HG03571 (cell line): Measurements from ENCODE around the gene PRIM2.
"Not testable (repeated sequence)": the region's sequence is repeated elsewhere in the genome, so short reads cannot be mapped to it uniquely, and the experiment has no call there.

Experiments
- ATAC-seq: cut with Tn5 transposase; IDR thresholded peaks from one replicate; pipeline ENCODE4 v1.9.1; 2021; ENCODE audit not compliant: unreplicated experiment

PRIM2 gene

DNA sequence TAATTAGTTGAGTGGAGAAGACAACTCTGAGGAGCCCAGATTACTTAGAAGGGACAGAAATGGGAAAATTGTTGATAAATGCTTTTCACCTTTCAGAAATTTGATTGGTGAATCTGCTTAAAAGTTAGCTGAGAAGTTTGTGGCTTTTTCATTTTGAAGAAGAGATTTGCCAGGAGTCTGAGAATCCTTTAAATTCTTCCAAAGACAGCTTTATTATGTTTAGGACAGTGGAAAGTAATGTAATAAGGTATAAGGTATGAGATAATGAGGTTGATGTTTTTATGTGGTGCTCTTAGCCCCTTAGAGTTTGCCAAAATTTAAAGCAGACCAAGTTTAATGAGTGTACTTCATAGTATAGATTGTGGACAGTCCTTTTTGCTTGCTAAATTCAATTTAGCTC is 42.3 kb downstream of the PRIM2 start:
- ATAC-seq, result not testable (repeated sequence)

DNA sequence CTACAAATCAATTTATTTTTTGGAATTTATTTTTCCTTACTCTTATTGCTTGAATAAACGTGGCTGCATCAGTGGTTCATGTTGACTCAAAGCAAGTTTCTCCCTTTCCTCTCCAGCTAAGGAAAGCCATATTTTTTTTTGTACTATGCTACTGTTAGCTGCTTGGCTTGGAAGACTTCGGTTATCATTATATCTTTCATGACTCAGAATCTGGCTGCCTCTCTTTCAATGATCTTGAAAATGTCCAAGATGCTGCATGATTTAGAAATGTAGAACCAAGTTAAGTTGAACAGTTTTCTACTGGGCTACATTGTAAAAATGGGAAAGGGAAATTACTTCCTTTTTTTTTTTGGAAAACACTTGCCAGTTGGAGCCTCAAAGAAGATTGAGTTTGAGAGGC is 44.9 kb downstream of the PRIM2 start:
- ATAC-seq, result not testable (repeated sequence)

DNA sequence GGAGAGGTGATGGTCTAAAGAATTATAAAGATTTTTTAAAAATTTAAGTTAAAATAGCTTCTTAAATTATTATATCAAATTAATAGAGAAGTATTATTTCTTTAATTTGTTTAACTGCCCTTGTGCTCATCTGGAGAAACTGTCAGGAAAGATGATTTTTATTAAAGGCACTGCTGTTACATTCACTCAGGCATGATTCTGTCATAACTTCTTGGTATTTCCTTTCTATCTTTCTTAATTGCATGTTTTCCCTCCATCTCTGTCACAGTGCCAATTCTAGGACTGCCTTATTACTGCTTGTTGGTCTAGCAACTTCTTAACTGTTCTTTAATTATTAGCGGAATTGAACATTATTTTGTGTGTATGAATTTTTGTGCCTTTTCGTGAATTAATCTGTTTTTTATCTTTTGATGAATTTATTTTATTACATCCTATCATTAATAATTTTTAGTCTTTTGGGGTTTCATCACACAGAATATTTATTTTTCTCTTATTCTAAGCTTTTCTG is 47.7 kb downstream of the PRIM2 start:
- not testable (repeated sequence) for ATAC-seq

DNA sequence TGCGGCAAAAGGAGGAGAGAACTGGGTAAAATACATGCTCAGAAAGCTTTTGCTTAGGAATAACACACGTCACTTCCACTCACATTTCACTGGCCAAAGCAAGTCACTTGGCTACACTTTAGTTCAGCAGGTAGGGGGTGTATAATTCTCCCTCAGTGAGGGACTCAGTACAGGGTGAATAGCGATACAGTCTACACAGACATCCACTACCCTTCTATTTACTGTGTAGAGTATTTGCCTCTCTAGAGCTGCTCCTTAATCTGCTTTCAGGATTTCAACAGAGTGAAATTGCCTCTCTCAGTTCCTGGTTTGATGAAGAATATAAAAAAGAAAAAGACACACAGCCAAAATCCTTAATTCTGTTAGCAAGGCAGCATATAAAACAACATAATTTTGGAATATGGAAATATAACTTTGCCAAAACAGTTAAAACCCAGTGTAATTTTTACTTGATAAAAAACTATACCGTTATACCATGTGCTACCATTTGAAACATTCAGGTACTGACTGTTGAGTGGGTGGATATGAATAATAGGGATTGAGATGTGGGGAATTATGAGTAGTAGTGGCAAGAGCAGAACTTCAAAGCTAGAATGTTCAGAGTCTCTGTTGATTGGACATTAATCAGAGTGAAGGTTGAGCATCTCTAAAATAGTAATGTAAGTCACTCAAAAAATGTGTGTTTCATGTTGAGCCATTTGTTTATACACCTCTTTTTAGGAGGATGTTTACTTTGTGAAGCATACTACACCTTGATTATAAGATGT is 51.7 kb downstream of the PRIM2 start:
- ATAC-seq, result not testable (repeated sequence)

DNA sequence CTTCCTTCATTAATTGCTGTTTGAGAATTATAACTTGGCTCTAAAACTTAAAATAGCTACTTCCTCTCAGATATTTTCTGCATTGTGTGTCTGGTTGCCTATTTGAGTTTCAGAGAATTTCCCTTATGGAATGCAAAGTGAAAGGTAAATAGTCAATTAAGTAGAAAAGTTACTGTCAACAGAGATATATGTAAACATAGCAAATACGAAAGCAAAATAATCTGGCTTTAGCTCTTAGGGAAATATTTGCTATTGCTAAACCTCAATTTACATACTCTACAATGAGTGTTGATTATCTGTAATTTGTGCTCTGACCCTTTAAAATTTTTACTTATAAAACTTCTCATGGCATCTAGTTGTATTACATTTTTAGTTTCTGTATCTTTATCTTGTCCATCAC is 54.3 kb downstream of the PRIM2 start:
- ATAC-seq, result not testable (repeated sequence)

DNA sequence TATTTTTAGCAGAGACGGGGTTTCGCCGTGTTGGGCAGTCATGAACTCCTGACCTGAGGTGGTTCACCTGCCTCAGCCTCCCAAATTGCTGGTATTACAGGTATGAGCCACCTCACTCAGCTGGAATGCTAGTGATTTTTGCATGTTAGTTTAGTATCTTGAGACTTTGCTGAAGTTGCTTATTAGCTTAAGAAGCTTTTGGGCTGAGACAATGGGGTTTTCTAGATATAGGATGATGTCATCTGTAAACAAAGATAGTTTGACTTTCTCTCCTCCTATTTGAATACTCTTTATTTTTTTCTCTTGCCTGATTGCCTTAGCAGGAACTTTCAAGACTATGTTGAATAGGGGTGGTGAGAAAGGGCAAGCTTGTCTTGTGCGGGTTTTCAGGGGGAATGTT is 57.3 kb downstream of the PRIM2 start:
- not testable (repeated sequence) for ATAC-seq

DNA sequence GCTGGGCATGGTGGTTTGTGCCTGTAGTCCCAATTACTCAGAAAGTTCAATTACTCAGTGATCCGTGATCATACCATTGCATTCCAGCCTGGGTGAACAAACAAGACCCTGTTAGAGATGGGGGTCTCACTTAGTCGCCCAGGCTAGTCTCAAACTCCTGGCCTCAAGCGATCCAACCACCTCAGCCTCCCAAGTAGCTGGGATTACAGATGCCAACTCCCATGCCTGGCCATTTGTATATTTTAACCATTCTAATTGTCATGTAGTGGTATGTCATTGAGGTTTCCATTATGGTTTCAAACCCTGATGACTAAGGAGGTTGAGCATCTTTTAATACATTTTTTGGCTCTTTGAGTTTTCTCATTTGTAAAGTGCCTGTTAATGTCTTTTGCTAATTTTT is 58.7 kb downstream of the PRIM2 start:
- ATAC-seq, result not testable (repeated sequence)

DNA sequence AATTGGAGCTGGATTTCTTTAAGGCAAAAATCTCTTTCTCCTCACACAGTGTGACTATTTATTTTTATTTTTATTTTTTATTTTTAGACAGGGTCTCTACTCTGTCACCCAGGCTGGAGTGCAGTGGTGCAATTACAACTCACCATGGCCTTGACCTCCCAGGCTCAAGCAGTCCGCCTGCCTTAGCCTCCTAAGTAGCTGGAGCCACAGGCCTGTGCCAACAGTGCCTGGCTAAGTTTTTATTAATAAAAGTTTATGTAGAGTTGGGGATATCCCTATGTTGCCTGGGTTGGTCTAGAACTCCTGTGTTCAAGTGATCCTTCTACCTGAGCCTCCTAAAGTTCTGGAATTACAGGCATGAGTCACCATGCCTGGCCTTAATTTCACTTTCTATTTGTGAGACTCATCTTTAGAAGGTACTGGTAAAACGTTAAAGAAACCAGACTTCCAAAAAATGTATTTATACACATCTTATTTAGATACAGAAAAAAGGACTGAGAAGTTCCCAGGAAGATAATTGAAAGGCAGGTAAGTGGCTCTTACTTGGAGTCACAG is 71.7 kb downstream of the PRIM2 start:
- not testable (repeated sequence) for ATAC-seq

DNA sequence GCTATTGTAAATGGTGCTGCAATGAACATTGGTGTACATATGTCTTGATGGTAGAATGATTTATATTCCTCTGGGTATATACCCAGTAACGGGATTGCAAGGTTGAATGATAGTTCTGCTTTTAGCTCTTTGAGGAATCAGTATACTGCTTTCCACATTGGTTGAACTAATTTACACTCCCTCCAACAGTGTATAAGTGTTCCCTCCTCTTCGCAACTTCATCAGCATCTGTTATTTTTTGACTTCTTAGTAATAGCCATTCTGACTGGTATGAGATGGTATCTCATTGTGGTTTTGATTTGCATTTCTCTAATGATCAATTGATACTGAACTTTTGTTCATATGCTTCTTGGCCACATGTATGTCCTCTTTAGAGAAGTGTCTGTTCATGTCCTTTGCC is 73.4 kb downstream of the PRIM2 start:
- not testable (repeated sequence) for ATAC-seq

DNA sequence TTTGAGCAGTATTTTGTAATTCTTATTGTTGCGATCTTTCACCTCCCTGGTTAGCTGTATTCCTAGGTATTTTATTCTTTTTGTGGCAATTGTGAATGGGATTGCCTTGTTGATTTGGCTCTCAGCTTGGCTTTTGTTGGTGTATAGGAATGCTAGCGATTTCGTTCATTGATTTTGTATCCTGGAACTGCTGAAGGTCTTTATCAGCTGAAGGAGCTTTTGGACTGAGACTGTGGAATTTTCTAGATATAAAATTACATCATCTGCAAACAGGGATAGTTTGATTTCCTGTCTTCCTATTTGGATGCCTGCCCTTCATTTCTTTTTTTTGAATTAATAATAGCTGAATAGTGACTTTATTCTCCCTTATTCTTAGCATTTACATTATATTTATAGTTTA is 74.6 kb downstream of the PRIM2 start:
- not testable (repeated sequence) for ATAC-seq

DNA sequence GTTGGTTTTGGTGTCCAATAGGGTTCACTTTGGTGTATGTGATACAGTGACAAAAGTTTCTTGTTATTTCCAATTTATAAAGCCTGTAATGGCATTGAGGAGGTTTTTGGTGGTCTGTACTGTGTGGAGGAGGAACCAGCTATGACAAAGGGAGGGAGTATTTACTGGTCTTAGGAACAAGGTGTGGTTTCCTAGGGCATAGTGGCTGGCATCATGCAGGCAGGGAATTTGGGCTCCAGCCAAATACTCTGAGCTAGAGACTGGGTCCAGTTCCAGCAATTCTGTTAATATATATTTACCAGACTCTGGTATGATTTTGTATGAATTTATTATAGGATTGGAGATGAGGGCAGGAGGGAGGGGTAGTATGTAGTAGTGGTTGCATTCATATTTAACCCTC is 101.9 kb downstream of the PRIM2 start:
- not testable (repeated sequence) for ATAC-seq

DNA sequence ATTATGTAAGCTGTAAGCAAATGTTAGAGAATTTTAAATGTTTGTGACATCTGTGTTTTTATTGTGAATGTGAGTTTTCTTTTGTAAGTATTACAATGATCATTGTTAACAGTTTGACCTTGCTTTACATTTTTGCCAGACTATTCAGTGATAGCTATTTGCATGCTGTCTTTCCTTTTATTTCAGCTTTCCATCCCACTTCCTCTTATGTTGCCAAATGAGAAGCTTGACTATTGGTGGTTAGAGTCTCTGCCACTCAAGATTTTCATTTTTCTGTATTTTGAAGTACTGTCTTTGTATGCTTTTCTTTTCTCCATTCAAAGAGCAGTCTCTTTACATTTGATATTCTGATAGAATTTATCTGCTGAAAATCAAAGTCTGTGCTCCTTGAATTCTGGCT is 104.1 kb downstream of the PRIM2 start:
- ATAC-seq, result peak; percentile 50

DNA sequence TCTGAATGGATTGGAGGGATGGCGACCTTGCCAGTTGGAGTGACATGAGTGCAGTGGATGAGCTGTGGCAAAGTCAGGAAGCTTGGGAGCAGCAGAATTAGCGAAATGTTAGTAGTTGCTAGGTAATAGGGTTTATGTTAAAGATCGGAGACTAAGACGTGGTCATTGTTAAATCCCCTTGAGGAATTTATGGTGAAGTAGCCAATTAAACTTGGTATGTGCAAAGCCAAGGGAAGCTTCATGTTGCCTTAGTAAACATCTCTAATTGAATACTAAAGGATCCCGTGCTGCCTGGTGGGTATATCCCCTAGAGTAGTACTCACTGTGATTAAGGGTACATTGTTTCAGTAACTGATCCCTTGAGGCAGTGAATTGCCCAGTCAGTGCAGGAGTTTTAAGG is 106.0 kb downstream of the PRIM2 start:
- no peak for ATAC-seq

DNA sequence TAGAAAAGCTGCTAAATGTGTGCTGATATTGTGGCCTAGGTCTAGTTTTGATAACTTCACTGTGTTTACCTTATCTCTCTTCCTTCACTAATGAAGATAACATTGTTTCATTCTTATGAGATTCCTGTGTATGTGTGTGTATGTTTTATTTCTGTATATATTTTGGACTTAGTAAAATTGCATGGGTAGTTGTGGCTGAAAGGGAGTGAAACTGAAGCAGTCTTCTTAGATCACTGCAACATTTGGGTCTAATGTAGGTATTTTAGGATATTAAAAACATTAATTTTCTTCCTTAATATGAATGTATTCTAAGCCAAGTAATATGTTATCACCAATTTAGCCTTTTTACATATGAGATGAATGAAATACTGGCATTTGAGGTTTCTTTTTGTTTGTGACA is 114.3 kb downstream of the PRIM2 start:
- not testable (repeated sequence) for ATAC-seq

DNA sequence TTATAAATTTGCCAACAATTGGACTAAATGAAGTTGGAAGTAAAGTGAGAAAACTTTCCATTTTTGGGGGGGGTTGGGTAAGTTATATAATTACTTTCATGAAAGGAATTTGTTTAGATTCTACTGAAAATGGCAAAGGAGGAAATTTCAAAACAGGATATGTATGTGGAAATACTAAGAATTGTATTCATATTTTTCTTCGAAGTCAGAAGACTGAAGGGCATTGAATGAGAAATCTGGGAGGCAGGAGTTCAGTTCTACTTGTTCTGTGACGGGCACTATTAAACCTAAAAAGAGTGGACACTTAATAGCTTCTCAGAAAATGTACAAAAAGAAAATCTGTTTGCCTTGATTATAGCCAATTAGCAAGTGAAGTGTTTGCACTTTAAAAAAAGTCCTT is 114.7 kb downstream of the PRIM2 start:
- no peak for ATAC-seq

DNA sequence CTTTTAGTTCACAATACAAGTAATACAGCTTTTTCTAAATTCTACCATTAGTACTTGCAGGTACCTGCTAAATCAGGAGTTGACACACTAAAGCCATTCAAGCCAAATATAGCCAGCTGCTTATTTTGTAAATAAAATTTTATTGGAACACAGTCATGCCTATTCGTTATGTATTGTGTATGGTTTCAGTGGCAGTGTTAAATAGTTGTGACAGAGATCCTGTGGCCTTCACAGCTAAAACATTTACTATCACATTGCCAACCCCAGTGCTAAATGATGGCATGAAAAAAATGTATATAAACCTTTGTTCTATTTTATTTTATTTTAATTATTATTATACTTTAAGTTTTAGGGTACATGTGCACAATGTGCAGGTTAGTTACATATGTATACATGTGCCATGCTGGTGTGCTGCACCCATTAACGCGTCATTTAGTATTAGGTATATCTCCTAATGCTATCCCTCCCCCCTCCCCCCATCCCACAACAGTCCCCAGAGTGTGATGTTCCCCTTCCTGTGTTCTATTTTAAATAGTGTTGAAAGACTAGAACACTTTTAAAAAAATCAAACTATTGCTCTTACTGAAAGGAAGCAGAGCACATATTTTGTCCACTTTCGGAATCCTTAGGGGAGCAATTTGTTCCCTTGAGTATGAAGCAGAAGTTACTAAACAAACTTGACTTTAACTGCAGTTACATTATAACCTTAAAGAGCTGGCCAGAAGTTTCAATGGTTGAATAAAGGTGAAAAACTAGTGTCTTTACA is 115.7 kb downstream of the PRIM2 start:
- ATAC-seq, result peak; percentile 79

DNA sequence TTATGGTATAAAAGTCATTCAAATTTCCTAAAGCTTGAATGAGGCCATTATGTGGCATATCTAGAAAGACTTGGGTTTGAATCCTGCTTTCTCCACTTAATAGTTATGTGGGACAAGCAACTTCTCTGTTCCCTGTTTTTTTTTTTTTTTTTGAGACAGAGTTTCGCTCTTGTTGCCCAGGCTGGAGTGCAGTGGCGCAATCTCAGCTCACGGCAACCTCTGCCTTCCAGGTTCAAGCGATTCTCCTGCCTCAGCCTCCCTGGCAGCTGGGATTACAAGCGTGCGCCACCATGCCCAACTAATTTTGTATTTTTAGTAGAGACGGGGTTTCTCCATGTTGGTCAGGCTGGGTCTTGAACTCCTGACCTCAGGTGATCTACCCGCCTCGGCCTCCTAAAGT is 116.4 kb downstream of the PRIM2 start:
- not testable (repeated sequence) for ATAC-seq

DNA sequence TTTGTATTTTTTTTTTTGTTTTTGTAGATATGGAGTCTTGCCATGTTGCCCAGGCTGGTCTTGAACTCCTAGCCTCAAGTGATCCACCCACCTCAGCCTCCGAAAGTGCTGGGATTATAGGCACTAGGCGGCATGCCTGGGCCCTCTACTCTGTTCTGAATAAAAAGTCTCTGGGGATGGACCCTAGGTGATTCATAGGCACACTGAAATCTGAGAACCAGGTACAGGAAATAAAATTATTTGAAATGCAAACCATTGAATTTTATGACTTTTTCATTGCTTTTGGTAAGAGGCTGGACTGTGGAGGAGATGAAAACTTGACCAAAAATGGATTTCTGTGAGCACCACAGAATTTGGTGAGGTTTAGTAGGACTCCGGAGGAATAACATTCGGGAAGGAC is 117.5 kb downstream of the PRIM2 start:
- no peak for ATAC-seq

DNA sequence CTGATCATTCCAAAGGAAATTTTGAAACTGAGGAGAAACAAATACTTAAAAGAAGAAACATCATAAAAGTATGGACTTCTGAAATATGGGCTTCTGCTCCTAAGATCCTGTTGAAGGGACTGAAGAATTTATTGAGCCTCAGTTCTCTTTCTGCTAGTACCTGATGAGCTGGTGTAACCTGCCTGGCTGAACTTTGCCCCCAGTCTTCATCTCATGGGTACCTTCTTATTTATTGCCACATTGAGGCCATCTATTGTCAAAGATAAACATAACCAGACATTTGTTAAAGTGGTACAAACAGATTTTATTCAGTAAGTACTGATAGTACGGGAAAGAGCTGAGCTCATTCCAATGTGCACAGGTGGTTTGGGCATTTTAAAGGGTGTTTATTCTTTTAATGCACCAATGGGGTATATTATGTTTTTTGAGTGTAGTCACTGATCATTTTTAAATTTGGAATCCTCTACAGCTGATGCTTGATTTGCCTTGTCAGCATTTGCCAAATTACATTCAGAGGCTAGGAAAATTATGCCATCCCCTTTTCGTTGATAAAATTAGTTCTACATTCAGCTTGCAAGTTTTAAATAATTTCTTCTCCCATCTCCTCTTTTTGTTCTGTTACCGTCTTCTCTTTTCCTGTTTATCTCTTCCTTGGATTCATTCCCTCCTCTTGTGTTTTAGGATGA is 118.2 kb downstream of the PRIM2 start:
- no peak for ATAC-seq

DNA sequence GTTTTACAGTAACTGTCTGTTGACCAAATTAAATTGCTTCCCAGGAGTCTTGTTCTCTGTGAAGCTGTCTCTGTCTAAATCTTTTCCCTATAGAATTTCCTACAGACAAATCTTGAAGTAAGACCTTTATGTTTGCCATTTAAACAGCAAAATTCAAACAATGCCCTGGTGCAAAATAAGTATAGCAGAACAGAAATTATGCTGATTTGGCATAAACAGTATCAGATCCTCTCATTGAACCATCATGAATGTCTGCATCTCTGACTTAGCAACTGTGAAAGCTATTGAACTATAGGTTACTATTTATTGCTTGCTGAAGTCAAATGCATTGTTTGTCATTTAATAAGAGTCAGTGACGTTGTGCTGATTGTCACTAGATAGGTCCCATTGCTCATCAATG is 123.3 kb downstream of the PRIM2 start:
- ATAC-seq, result not testable (repeated sequence)

DNA sequence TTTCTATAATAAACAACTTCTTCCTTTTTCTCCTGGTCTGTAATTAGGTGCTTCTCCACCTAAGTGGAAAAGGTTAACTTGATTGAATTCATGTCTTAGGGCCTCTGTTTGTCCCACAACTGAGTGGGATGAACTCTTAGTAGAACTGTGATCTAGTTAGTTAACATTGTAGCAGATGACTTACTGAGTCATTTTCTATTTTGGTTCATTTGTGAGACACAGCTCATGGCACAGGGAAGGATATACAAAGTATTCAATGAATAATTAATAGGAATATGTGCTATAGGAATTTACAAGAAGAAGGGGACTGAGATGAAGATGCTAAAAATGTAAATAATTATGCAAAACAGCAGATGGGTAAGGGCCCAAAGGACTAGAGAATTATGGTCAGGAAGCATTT is 124.7 kb downstream of the PRIM2 start:
- not testable (repeated sequence) for ATAC-seq
